CD4-positive, alpha-beta T cell treated with Interleukin-17A for 1 hour (primary cell): ENCODE results near the gene MAN1A1.
A peak's percentile ranks its signal among the peaks of the same experiment; 100 is the strongest.

Source experiments
- DNase-seq: peaks from one replicate; pipeline ENCODE4 v3.0.0-alpha.2; 2020

Gene MAN1A1

GRCh38 chr6:119132261-119132981 lies 217.1 kb downstream of the MAN1A1 start:
- no peak for DNase-seq

- no peak for DNase-seq
Observed at GRCh38 chr6:119129968-119130484, 219.5 kb downstream of the MAN1A1 start.

- peak; percentile 76 for DNase-seq
Observed at GRCh38 chr6:119129148-119129967, 220.2 kb downstream of the MAN1A1 start.

- DNase-seq, result no peak
Observed at GRCh38 chr6:119128252-119128912, 221.2 kb downstream of the MAN1A1 start.

- no peak for DNase-seq
Observed at GRCh38 chr6:119127627-119128026, 221.9 kb downstream of the MAN1A1 start.
